Stimulated activated CD8-positive, alpha-beta memory T cell treated with anti-CD3 and anti-CD28 coated beads, Interleukin-12 subunit alpha, Interleukin-12 subunit beta, amount 100 ng/mL, for 24 hours (primary cell): ENCODE data around the gene ATP7B.
"Not testable (repeated sequence)": the region's sequence is repeated elsewhere in the genome, so short reads cannot be mapped to it uniquely, and the experiment has no call there.

Experiments
- DNase-seq: peaks from one replicate; pipeline ENCODE4 v3.0.0-alpha.2; 2020; ENCODE audit errors: extremely low read depth

The ATP7B gene

GRCh38 chr13:52010890-52011631 is at the start of gene ATP7B:
Gene ATP7B, minus strand, starts transcription at chr13:52011450. Its CDS starts 113 bp downstream, at chr13:52011337.
- DNase-seq, result no peak

GRCh38 chr13:52053460-52053859 is 42.2 kb upstream of the ATP7B start:
- no peak for DNase-seq

- no peak for DNase-seq
Measured at GRCh38 chr13:52051400-52051799, 40.1 kb upstream of the ATP7B start.

GRCh38 chr13:52048516-52048915 is 37.3 kb upstream of the ATP7B start:
- no peak for DNase-seq

- DNase-seq, result no peak
Measured at GRCh38 chr13:52047463-52047862, 36.2 kb upstream of the ATP7B start.

- DNase-seq, result no peak
Measured at GRCh38 chr13:52043675-52044074, 32.4 kb upstream of the ATP7B start.

- no peak for DNase-seq
Measured at GRCh38 chr13:52036037-52036436, 24.8 kb upstream of the ATP7B start.

GRCh38 chr13:52034616-52035226 is 23.5 kb upstream of the ATP7B start:
- no peak for DNase-seq

GRCh38 chr13:52033039-52033438 is 21.8 kb upstream of the ATP7B start:
- DNase-seq, result no peak

GRCh38 chr13:52030401-52030800 is 19.2 kb upstream of the ATP7B start:
- DNase-seq, result not testable (repeated sequence)

GRCh38 chr13:52029569-52029968 is 18.3 kb upstream of the ATP7B start:
- no peak for DNase-seq

- DNase-seq, result no peak
Measured at GRCh38 chr13:52027832-52028231, 16.6 kb upstream of the ATP7B start.

- DNase-seq, result no peak
Measured at GRCh38 chr13:52026246-52026626, 15.0 kb upstream of the ATP7B start.

GRCh38 chr13:52025475-52026245 is 14.4 kb upstream of the ATP7B start:
- DNase-seq, result no peak

GRCh38 chr13:52024481-52024880 is 13.2 kb upstream of the ATP7B start, which contains the start of gene UTP14C:
Gene UTP14C, plus strand, starts transcription at chr13:52024691. Its CDS starts 4,114 bp downstream, at chr13:52028805.
- DNase-seq, result no peak

- DNase-seq, result no peak
Measured at GRCh38 chr13:52022356-52022755, 11.1 kb upstream of the ATP7B start.

GRCh38 chr13:52020191-52020590 is 8.9 kb upstream of the ATP7B start:
- no peak for DNase-seq

- DNase-seq, result no peak
Measured at GRCh38 chr13:52016296-52016695, 5.0 kb upstream of the ATP7B start.

- no peak for DNase-seq
Measured at GRCh38 chr13:52012512-52012836, 1.2 kb upstream of the ATP7B start.

GRCh38 chr13:52011632-52012511 is 622 bp upstream of the ATP7B start, which contains the start of gene ALG11:
Gene ALG11, plus strand, starts transcription at chr13:52012398. Its CDS starts 21 bp downstream, at chr13:52012419.
- peak; percentile 99 for DNase-seq

GRCh38 chr13:52009946-52010345 is 1.3 kb downstream of the ATP7B start:
- DNase-seq, result no peak
